Activated CD4-positive, alpha-beta T cell treated with anti-CD3 and anti-CD28 coated beads, Interleukin-10, Interleukin-2, amounts not matched to agents 100 ng/mL and 50 ng/mL, durations not matched to agents 16 hours and 8 hours (primary cell): ENCODE results near the gene CENPO.

Source experiments
- DNase-seq: peaks from one replicate; pipeline ENCODE4 v3.0.0-alpha.2; 2020

The CENPO gene

GRCh38 chr2:24866946-24867345 is 73.7 kb downstream of the CENPO start:
- DNase-seq, result no peak

GRCh38 chr2:24870440-24870839 is 77.2 kb downstream of the CENPO start:
- no peak for DNase-seq

GRCh38 chr2:24870891-24871705 is 77.9 kb downstream of the CENPO start:
- no peak for DNase-seq

DNA sequence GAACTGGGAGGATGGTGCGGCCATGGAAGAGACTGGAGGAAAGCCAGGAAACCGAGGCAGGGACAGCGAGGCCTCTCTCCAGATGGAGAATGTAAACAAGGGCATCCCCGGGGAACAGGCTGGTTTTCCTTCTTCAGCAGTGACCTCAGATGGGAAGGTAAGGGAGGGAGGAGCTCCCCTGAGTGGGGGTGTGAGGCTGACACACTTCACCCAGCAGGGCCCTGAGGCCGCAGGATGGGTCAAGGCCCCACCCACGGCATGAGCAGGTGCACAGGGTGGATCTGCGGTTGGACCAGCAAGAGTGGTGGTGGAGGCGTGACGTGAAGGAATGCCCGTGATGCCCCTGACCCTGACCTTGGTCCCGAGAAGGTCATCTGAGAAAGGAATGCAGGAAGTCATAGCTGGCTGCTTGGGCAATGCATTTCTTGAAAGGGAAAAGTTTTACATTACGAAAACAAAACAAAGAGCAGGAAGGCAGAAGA is 78.7 kb downstream of the CENPO start:
- DNase-seq, result no peak
